Naive thymus-derived CD8-positive, alpha-beta T cell (primary cell): ENCODE measurements around the gene EPHA6. TPM values are rescaled to one million over a fixed set of nuclear protein-coding genes. Genes with fewer than 3 reads are reported as not detected.
"Not testable (repeated sequence)": the region's sequence is repeated elsewhere in the genome, so short reads cannot be mapped to it uniquely, and the experiment has no call there.

Experiments used
- ATAC-seq, 2 donors: fragments of 150-1000 bp; cut with Tn5 transposase in 1 of 2; sonication (Bioruptor Pico), chemical (Tn5 transposase) in 1 of 2; 1 replicate in 1 of 2; 2 replicates in 1 of 2; pipeline ENCODE4 v1.10.0; 2021; ENCODE audit warnings: mild to moderate bottlenecking in 2 of 2, moderate library complexity in 2 of 2
- POLR2A ChIA-PET: fragments of 350-600 bp; sonication (Branson Sonifier 250); formaldehyde crosslinking; loops from one replicate; lab custom pipeline; 2021; ENCODE audit warnings: antibody characterized with exemption; lab: Charles Lee
- DNase-seq, 10 donors: peaks; one replicate each; pipeline versions ENCODE4 v3.0.0 to v3.0.0-alpha.2; 2020 to 2022
- H3K27ac Mint-ChIP-seq, 10 donors: one replicate each; pipeline ENCODE4 v1.8.0; 2020 to 2022; ENCODE audit warnings: mild to moderate bottlenecking in 10 of 10, mixed read lengths in 10 of 10, moderate library complexity in 4 of 10, inconsistent platforms in 1 of 10
- H3K27me3 Mint-ChIP-seq, 5 donors: one replicate each; pipeline ENCODE4 v1.8.0; 2021 to 2022; ENCODE audit warnings: mixed read lengths in 5 of 5
- H3K36me3 Mint-ChIP-seq, 3 donors: one replicate each; pipeline ENCODE4 v1.8.0; 2020 to 2022; ENCODE audit warnings: mixed read lengths in 3 of 3, mild to moderate bottlenecking in 2 of 3, inconsistent platforms in 1 of 3
- H3K4me1 Mint-ChIP-seq, 4 donors: one replicate each; pipeline ENCODE4 v1.8.0; 2021 to 2022; ENCODE audit warnings: mixed read lengths in 4 of 4
- H3K4me3 Mint-ChIP-seq, 10 donors: one replicate each; pipeline ENCODE4 v1.8.0; 2020 to 2022; ENCODE audit warnings: mild to moderate bottlenecking in 10 of 10, mixed read lengths in 10 of 10, moderate library complexity in 6 of 10, inconsistent platforms in 1 of 10
- H3K9me3 Mint-ChIP-seq, 9 donors: one replicate each; pipeline ENCODE4 v1.8.0; 2020 to 2022; ENCODE audit warnings: mixed read lengths in 9 of 9, mild to moderate bottlenecking in 3 of 9, inconsistent platforms in 1 of 9, moderate library complexity in 1 of 9
- polyA plus RNA-seq, 3 donors: library from polyadenylated mRNA; unstranded; fragments of 300-500 nt; fragmentation: Illumina TruSeq; gene quantifications; one replicate each; pipeline ENCODE4 v1.2.3, GENCODE V29; 2021
- total RNA-seq, 8 experiments: library from RNA in 2 of 8; stranded (reverse) in 2 of 8; gene quantifications; one replicate each; pipeline ENCODE4 v1.2.3 and lab custom pipeline; 2021 to 2026

The EPHA6 gene
- total and polyA plus RNA-seq, 5 experiments from 2014 or later = not detected

GRCh38 chr3:97579365-97579764 is 765.0 kb downstream of the EPHA6 start:
- Mint-ChIP-seq H3K4me1 (no peaks in the 10 kb centered on the region), H3K27ac (no peak overlapping the region), H3K36me3 (no peaks in the 10 kb centered on the region), H3K27me3 (no peaks in the 10 kb centered on the region), H3K9me3 (peaks cover 0 to 9% (median 0%) of the 10 kb centered on the region in 9 donors), H3K4me3 (no peak overlapping the region)
- ATAC-seq (no peak), DNase-seq (no peak)
- POLR2A ChIA-PET = no interaction called here

- H3K4me3 Mint-ChIP-seq = no peak overlapping the region
- H3K27me3 Mint-ChIP-seq = peaks cover 0 to 9% (median 4%) of the 10 kb centered on the region in 5 donors
- peaks cover 0 to 4% (median 0%) of the 10 kb centered on the region in 9 donors for H3K9me3 Mint-ChIP-seq
- ATAC-seq (no peak), DNase-seq (no peak)
- no peaks in the 10 kb centered on the region for H3K4me1 Mint-ChIP-seq
- POLR2A ChIA-PET = no interaction called here
- H3K36me3 Mint-ChIP-seq = peaks cover 0 to 5% (median 0%) of the 10 kb centered on the region in 3 donors
- H3K27ac Mint-ChIP-seq = no peak overlapping the region
Observed at GRCh38 chr3:97610626-97611025, 796.2 kb downstream of the EPHA6 start.

- DNase-seq (no peak), ATAC-seq (no peak)
- no peak overlapping the region for H3K27ac Mint-ChIP-seq
- H3K27me3 Mint-ChIP-seq = peaks cover 0 to 9% (median 4%) of the 10 kb centered on the region in 5 donors
- no peak overlapping the region for H3K4me3 Mint-ChIP-seq
- POLR2A ChIA-PET = no interaction called here
- H3K9me3 Mint-ChIP-seq = peaks cover 0 to 18% (median 3%) of the 10 kb centered on the region in 9 donors
- no peaks in the 10 kb centered on the region for H3K4me1 Mint-ChIP-seq
- H3K36me3 Mint-ChIP-seq = peaks cover 0 to 5% (median 0%) of the 10 kb centered on the region in 3 donors
Observed at GRCh38 chr3:97612632-97613031, 798.2 kb downstream of the EPHA6 start.

GRCh38 chr3:97613139-97613538 is 798.7 kb downstream of the EPHA6 start:
- Mint-ChIP-seq H3K27ac (no peak overlapping the region), H3K4me1 (no peaks in the 10 kb centered on the region), H3K36me3 (peaks cover 0 to 10% (median 0%) of the 10 kb centered on the region in 3 donors), H3K9me3 (peaks cover 2 to 21% (median 4%) of the 10 kb centered on the region in 9 donors), H3K4me3 (no peak overlapping the region), H3K27me3 (peaks cover 0 to 9% (median 4%) of the 10 kb centered on the region in 5 donors)
- POLR2A ChIA-PET = no interaction called here
- DNase-seq = no peak
- ATAC-seq = no peak

GRCh38 chr3:97620514-97620913 is 806.1 kb downstream of the EPHA6 start:
- peaks cover 2 to 20% (median 8%) of the 10 kb centered on the region in 9 donors for H3K9me3 Mint-ChIP-seq
- H3K4me1 Mint-ChIP-seq, POLR2A ChIA-PET, ATAC-seq, H3K36me3 Mint-ChIP-seq, H3K27me3 Mint-ChIP-seq, H3K27ac Mint-ChIP-seq, DNase-seq, H3K4me3 Mint-ChIP-seq: not testable (repeated sequence)

GRCh38 chr3:97636465-97636864 is 822.1 kb downstream of the EPHA6 start:
- H3K36me3 Mint-ChIP-seq = peaks cover 0 to 5% (median 0%) of the 10 kb centered on the region in 3 donors
- no peak for DNase-seq
- POLR2A ChIA-PET = no interaction called here
- no peak for ATAC-seq
- no peak overlapping the region for H3K4me3 Mint-ChIP-seq
- no peaks in the 10 kb centered on the region for H3K4me1 Mint-ChIP-seq
- peaks cover 2 to 12% (median 3%) of the 10 kb centered on the region in 5 donors for H3K27me3 Mint-ChIP-seq
- peaks cover 0 to 10% (median 2%) of the 10 kb centered on the region in 9 donors for H3K9me3 Mint-ChIP-seq
- no peak overlapping the region for H3K27ac Mint-ChIP-seq

GRCh38 chr3:97646932-97647331 is 832.5 kb downstream of the EPHA6 start:
- Mint-ChIP-seq H3K4me1 (no peaks in the 10 kb centered on the region), H3K27me3 (peaks cover 0 to 4% (median 0%) of the 10 kb centered on the region in 5 donors), H3K9me3 (peaks cover 0 to 2% (median 0%) of the 10 kb centered on the region in 9 donors), H3K4me3 (no peak overlapping the region), H3K36me3 (no peaks in the 10 kb centered on the region), H3K27ac (no peak overlapping the region)
- ATAC-seq (no peak), DNase-seq (no peak)
- POLR2A ChIA-PET = no interaction called here

GRCh38 chr3:97647441-97647982 is 833.1 kb downstream of the EPHA6 start:
- ATAC-seq (no peak), DNase-seq (no peak)
- Mint-ChIP-seq H3K36me3 (no peaks in the 10 kb centered on the region), H3K4me3 (no peak overlapping the region), H3K27ac (no peak overlapping the region), H3K4me1 (no peaks in the 10 kb centered on the region), H3K27me3 (peaks cover 0 to 5% (median 0%) of the 10 kb centered on the region in 5 donors), H3K9me3 (peaks cover 0 to 2% (median 0%) of the 10 kb centered on the region in 9 donors)
- POLR2A ChIA-PET = no interaction called here

GRCh38 chr3:97655971-97656370 is 841.6 kb downstream of the EPHA6 start:
- ATAC-seq = no peak
- Mint-ChIP-seq H3K36me3 (no peaks in the 10 kb centered on the region), H3K27me3 (peaks cover 0 to 3% (median 0%) of the 10 kb centered on the region in 5 donors), H3K9me3 (peaks cover 0 to 4% (median 0%) of the 10 kb centered on the region in 9 donors), H3K4me1 (no peaks in the 10 kb centered on the region), H3K27ac (no peak overlapping the region), H3K4me3 (no peak overlapping the region)
- no peak for DNase-seq
- POLR2A ChIA-PET = no interaction called here

- Mint-ChIP-seq H3K27me3 (peaks cover 0 to 1% (median 0%) of the 10 kb centered on the region in 5 donors), H3K9me3 (peaks cover 0 to 4% (median 0%) of the 10 kb centered on the region in 9 donors), H3K27ac (no peak overlapping the region), H3K36me3 (no peaks in the 10 kb centered on the region), H3K4me3 (no peak overlapping the region), H3K4me1 (no peaks in the 10 kb centered on the region)
- POLR2A ChIA-PET = no interaction called here
- no peak for DNase-seq
- no peak for ATAC-seq
Observed at GRCh38 chr3:97656638-97657037, 842.2 kb downstream of the EPHA6 start.

GRCh38 chr3:97658668-97659285 is 844.4 kb downstream of the EPHA6 start:
- DNase-seq (no peak), ATAC-seq (no peak)
- POLR2A ChIA-PET = no interaction called here
- H3K4me1 Mint-ChIP-seq = no peaks in the 10 kb centered on the region
- no peaks in the 10 kb centered on the region for H3K36me3 Mint-ChIP-seq
- no peak overlapping the region for H3K27ac Mint-ChIP-seq
- peaks cover 0 to 3% (median 0%) of the 10 kb centered on the region in 5 donors for H3K27me3 Mint-ChIP-seq
- H3K4me3 Mint-ChIP-seq = no peak overlapping the region
- peaks cover 0 to 4% (median 0%) of the 10 kb centered on the region in 9 donors for H3K9me3 Mint-ChIP-seq

GRCh38 chr3:97662264-97662663 is 847.9 kb downstream of the EPHA6 start:
- Mint-ChIP-seq H3K27ac (no peak overlapping the region), H3K27me3 (peaks cover 0 to 10% (median 6%) of the 10 kb centered on the region in 5 donors), H3K4me3 (no peak overlapping the region), H3K36me3 (no peaks in the 10 kb centered on the region), H3K9me3 (peaks cover 0 to 3% (median 0%) of the 10 kb centered on the region in 9 donors), H3K4me1 (no peaks in the 10 kb centered on the region)
- DNase-seq (no peak), ATAC-seq (no peak)
- POLR2A ChIA-PET = no interaction called here

GRCh38 chr3:97662762-97663161 is 848.4 kb downstream of the EPHA6 start:
- no peaks in the 10 kb centered on the region for H3K36me3 Mint-ChIP-seq
- H3K9me3 Mint-ChIP-seq = peaks cover 0 to 3% (median 0%) of the 10 kb centered on the region in 9 donors
- DNase-seq = no peak
- POLR2A ChIA-PET = no interaction called here
- ATAC-seq = no peak
- H3K4me1 Mint-ChIP-seq = no peaks in the 10 kb centered on the region
- H3K4me3 Mint-ChIP-seq = no peak overlapping the region
- H3K27me3 Mint-ChIP-seq = peaks cover 0 to 10% (median 6%) of the 10 kb centered on the region in 5 donors
- H3K27ac Mint-ChIP-seq = no peak overlapping the region
